ENCODE results near the gene MRTFA. TPM values are rescaled to one million over a fixed set of nuclear protein-coding genes. Genes with fewer than 3 reads are reported as not detected.
A peak's percentile ranks its signal among the peaks of the same experiment; 100 is the strongest.

Gene MRTFA
- total and polyA plus RNA-seq, 9 of the 15 experiments (the other 6 are each of a cell fraction or from before 2014, with no cell fraction given) = 0.84 to 21.1 (median 3.7) TPM

DNA sequence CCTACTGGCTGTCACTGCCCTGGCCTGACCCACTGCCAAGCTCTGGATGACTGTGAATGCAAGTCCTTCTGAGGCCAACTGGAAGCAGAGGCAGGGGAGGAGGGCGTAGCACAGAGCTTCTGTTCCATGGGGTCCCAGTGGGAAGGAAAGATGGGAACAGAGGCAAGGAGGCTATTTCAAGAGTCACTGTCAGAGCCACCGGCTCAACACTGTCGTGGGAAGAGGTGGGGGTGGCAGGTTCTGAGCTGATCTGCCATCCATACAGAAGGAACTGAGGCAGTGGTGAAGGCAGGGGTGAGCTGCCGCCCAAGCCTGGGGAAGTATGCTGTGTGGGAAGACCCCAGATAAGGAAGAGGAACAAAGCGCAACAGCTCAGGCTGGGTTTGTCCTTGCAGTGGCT is 211.4 kb downstream of the MRTFA start:
- ChIA-PET CTCF (ENCODE audit: low intra/inter-chr PET ratio) (no interaction called here), POLR2A (interaction anchor here (1.6 kb wide), 1 partner anchor 226 kb away, joined by 6 read pairs; no protein-coding TSS in a partner anchor)

GRCh38 chr22:40423882-40424640 is 212.5 kb downstream of the MRTFA start:
- ATAC-seq = no peak
- Histone ChIP-seq H3K9ac (ENCODE audit: insufficient read depth in 1 of 2, low read depth in 2 of 2, low read length in 2 of 2) (no peak overlapping the region), H3K36me3 (ENCODE audit: control insufficient read depth, insufficient read depth, low read length) (peaks cover 38% of the 10 kb centered on the region; the same call in 2 of the 3 replicates), H3K27me3 (ENCODE audit: control insufficient read depth in 2 of 2, insufficient read depth in 2 of 2, low read length in 2 of 2) (no peaks in the 10 kb centered on the region), H3K4me3 (no peak overlapping the region), H3K4me1 (replicated peaks in 1 of 2; ENCODE audit: control insufficient read depth in 2 of 2, insufficient read depth in 2 of 2, low read length in 2 of 2) (peaks cover 0 to 6% of the 10 kb centered on the region in 2 experiments; a peak in 2 of 5 replicates), H3K9me3 (replicated peaks; ENCODE audit: control insufficient read depth, insufficient read depth, low read depth, low read length) (no peaks in the 10 kb centered on the region), H3K79me2 (ENCODE audit: control insufficient read depth, insufficient read depth, low read length) (no peaks in the 10 kb centered on the region), H3K27ac (ENCODE audit: extremely low read depth, low read depth, low read length) (no peak overlapping the region), H3K4me2 (ENCODE audit: insufficient read depth, low read length) (no peak overlapping the region), H3K9me1 (ENCODE audit: control insufficient read depth, insufficient read depth, low read length) (no peaks in the 10 kb centered on the region), H4K20me1 (replicated peaks; ENCODE audit: control insufficient read depth, insufficient read depth, low read length) (no peaks in the 10 kb centered on the region; the same call in 1 of the 2 replicates), H2AFZ (ENCODE audit: low read depth, low read length) (no peak overlapping the region)
- BruUV-seq (replicated peaks) = no TSS peak
- in situ Hi-C loops (cut with MboI) (no loop called here), intact Hi-C loops (cut with micrococcal nuclease) (no loop called here)
- ChIA-PET CTCF (ENCODE audit: low intra/inter-chr PET ratio) (no interaction called here), POLR2A (interaction anchor here (1.1 to 1.6 kb wide), 2 partner anchors 9 to 227 kb away, joined by 6 read pairs; no protein-coding TSS in a partner anchor)
- TF ChIP-seq TGIF2 (CRISPR knock-in tag; IDR thresholded peaks at IDR 0.05) (no peak), ZBTB7A (IDR thresholded peaks at IDR 0.05; ENCODE audit: borderline replicate concordance, control insufficient read depth, low read depth, low read length) (no peak), PHB2 (IDR thresholded peaks at IDR 0.05; ENCODE audit: low read depth) (no peak), RBM14 (IDR thresholded peaks at IDR 0.05; ENCODE audit: borderline replicate concordance, insufficient read depth, low read depth, low read length) (no peak), MYBL2 (IDR thresholded peaks at IDR 0.05; ENCODE audit: low read depth) (no peak), MYBL2 (CRISPR knock-in tag; IDR thresholded peaks at IDR 0.05; ENCODE audit: borderline replicate concordance) (no peak), PPARD (CRISPR knock-in tag; IDR thresholded peaks at IDR 0.05) (no peak), TBP (optimal IDR thresholded peaks at IDR 0.05; ENCODE audit: low read depth, low read length) (no peak)
- TF ChIP-seq, protein P1, sequence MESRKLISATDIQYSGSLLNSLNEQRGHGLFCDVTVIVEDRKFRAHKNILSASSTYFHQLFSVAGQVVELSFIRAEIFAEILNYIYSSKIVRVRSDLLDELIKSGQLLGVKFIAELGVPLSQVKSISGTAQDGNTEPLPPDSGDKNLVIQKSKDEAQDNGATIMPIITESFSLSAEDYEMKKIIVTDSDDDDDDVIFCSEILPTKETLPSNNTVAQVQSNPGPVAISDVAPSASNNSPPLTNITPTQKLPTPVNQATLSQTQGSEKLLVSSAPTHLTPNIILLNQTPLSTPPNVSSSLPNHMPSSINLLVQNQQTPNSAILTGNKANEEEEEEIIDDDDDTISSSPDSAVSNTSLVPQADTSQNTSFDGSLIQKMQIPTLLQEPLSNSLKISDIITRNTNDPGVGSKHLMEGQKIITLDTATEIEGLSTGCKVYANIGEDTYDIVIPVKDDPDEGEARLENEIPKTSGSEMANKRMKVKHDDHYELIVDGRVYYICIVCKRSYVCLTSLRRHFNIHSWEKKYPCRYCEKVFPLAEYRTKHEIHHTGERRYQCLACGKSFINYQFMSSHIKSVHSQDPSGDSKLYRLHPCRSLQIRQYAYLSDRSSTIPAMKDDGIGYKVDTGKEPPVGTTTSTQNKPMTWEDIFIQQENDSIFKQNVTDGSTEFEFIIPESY (CRISPR knock-in tag; IDR thresholded peaks at IDR 0.05) = no peak
- FAIRE-seq = no peak
- DNase-seq (ENCODE audit: extremely low read depth in 1 of 4, low spot score in 3 of 4) = no peak
- WGBS (ENCODE audit: insufficient coverage, low coverage, missing lambda C conversion rate) = 87% methylated on average over 11 of the region's 17 CpGs

More for the DNA sequence above, 211.4 kb downstream of the MRTFA start:
- Histone ChIP-seq H3K79me2 (ENCODE audit: control insufficient read depth, insufficient read depth, low read length) (no peaks in the 10 kb centered on the region), H4K20me1 (replicated peaks; ENCODE audit: control insufficient read depth, insufficient read depth, low read length) (no peaks in the 10 kb centered on the region; the same call in 1 of the 2 replicates), H3K9me1 (ENCODE audit: control insufficient read depth, insufficient read depth, low read length) (no peaks in the 10 kb centered on the region), H3K9me3 (replicated peaks; ENCODE audit: control insufficient read depth, insufficient read depth, low read depth, low read length) (no peaks in the 10 kb centered on the region), H2AFZ (ENCODE audit: low read depth, low read length) (no peak overlapping the region), H3K4me2 (ENCODE audit: insufficient read depth, low read length) (no peak overlapping the region), H3K27ac (ENCODE audit: extremely low read depth, low read depth, low read length) (no peak overlapping the region), H3K9ac (ENCODE audit: insufficient read depth in 1 of 2, low read depth in 2 of 2, low read length in 2 of 2) (peak overlapping the region in 1 of 2 experiments; percentile 26; a peak in 1 of 4 replicates), H3K4me1 (replicated peaks in 1 of 2; ENCODE audit: control insufficient read depth in 2 of 2, insufficient read depth in 2 of 2, low read length in 2 of 2) (peaks cover 0 to 6% of the 10 kb centered on the region in 2 experiments; a peak in 2 of 5 replicates), H3K4me3 (no peak overlapping the region), H3K27me3 (ENCODE audit: control insufficient read depth in 2 of 2, insufficient read depth in 2 of 2, low read length in 2 of 2) (no peaks in the 10 kb centered on the region), H3K36me3 (ENCODE audit: control insufficient read depth, insufficient read depth, low read length) (peaks cover 42% of the 10 kb centered on the region; the same call in 2 of the 3 replicates)
- intact Hi-C loops (cut with micrococcal nuclease) (no loop called here), in situ Hi-C loops (cut with MboI) (no loop called here)
- BruUV-seq (replicated peaks) = no TSS peak
- ATAC-seq = no peak
- FAIRE-seq = no peak
- TF ChIP-seq ETV1 (tag; conservative IDR thresholded peaks at IDR 0.05; ENCODE audit: low read depth) = no peak
- no peak for TF ChIP-seq FOXK2 (conservative IDR thresholded peaks at IDR 0.05 in 1 of 2, IDR thresholded peaks at IDR 0.05 in 1 of 2; ENCODE audit: low read depth in 2 of 2)
- 71% methylated on average over 3 of the region's 5 CpGs for WGBS (ENCODE audit: insufficient coverage, low coverage, missing lambda C conversion rate)
- no peak for DNase-seq (ENCODE audit: extremely low read depth in 1 of 4, low spot score in 3 of 4)
